ENCODE data around the gene PHOSPHO2. TPM values are rescaled to one million over a fixed set of nuclear protein-coding genes. Genes with fewer than 3 reads are reported as not detected.

Gene PHOSPHO2
- total and polyA plus RNA-seq, 3 donors from 2014 or later: 9.7 to 36.5 (median 24.4) TPM

DNA sequence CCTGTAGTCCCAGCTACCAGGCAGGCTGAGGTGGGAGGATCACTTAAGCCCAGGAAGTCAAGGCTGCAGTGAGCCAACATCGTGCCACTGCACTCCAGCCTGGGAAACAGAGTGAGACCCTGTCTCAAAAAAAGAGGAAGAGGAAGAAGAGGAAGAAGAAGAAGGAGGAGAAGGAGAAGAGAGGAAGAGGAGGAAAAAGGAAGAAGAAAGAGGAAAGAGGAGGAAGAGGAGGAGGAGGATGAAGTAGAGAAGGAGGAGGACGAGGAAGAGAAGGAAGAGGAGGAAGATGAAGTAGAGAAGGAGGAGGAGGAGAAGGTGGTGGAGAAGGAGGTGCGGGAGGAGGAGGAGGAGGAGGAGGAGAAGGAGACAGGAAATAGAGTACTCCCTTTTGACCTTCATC lies 38.1 kb upstream of the PHOSPHO2 start:
- no peaks in the 10 kb centered on the region for H3K9me3 ChIP-seq
- H3K4me3 ChIP-seq: no peak overlapping the region
- H3K4me1 ChIP-seq: no peaks in the 10 kb centered on the region
- H3K27me3 ChIP-seq: no peaks in the 10 kb centered on the region
- no peaks in the 10 kb centered on the region for H3K36me3 ChIP-seq (ENCODE audit: low read depth, missing control alignments)
- DNase-seq: no peak
- TF ChIP-seq, protein P1, sequence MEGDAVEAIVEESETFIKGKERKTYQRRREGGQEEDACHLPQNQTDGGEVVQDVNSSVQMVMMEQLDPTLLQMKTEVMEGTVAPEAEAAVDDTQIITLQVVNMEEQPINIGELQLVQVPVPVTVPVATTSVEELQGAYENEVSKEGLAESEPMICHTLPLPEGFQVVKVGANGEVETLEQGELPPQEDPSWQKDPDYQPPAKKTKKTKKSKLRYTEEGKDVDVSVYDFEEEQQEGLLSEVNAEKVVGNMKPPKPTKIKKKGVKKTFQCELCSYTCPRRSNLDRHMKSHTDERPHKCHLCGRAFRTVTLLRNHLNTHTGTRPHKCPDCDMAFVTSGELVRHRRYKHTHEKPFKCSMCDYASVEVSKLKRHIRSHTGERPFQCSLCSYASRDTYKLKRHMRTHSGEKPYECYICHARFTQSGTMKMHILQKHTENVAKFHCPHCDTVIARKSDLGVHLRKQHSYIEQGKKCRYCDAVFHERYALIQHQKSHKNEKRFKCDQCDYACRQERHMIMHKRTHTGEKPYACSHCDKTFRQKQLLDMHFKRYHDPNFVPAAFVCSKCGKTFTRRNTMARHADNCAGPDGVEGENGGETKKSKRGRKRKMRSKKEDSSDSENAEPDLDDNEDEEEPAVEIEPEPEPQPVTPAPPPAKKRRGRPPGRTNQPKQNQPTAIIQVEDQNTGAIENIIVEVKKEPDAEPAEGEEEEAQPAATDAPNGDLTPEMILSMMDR (IDR thresholded peaks at IDR 0.05): no peak
- TF ChIP-seq POLR2A (IDR thresholded peaks at IDR 0.05): no peak
- intact Hi-C loops (cut with DNase I; ENCODE audit: low total_unique reads): no loop called here
- WGBS, 2 donors: 44 to 58% methylated on average over 3 of the region's 3 CpGs
- H3K27ac ChIP-seq: no peak overlapping the region

DNA sequence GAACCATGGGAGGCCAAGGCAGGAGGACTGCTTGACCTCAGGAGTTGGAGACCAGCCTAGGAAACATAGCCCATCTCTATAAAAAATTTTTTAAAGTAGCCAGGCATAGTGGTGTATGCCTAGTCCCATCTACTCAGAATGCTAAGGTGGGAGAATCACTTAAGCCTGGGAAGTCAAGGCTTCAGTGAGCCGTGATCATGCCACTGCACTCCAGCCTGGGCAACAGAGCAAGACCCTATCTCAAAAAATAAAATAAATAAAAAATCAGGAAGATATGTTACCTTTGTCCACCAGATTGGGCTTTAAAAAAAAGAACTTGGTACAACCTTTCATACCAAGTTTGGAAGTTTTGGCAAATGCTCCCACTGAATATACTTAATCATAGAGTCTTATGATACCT lies 35.4 kb upstream of the PHOSPHO2 start:
- TF ChIP-seq POLR2A (IDR thresholded peaks at IDR 0.05): no peak
- WGBS, 2 donors: 97 to 100% methylated on average over 1 of the region's 1 CpG
- no peaks in the 10 kb centered on the region for H3K9me3 ChIP-seq
- H3K36me3 ChIP-seq (ENCODE audit: low read depth, missing control alignments): no peaks in the 10 kb centered on the region
- no peak for DNase-seq
- no peaks in the 10 kb centered on the region for H3K27me3 ChIP-seq
- H3K27ac ChIP-seq: no peak overlapping the region
- H3K4me3 ChIP-seq: no peak overlapping the region
- H3K4me1 ChIP-seq: no peaks in the 10 kb centered on the region
- intact Hi-C loops (cut with DNase I; ENCODE audit: low total_unique reads): no loop called here

DNA sequence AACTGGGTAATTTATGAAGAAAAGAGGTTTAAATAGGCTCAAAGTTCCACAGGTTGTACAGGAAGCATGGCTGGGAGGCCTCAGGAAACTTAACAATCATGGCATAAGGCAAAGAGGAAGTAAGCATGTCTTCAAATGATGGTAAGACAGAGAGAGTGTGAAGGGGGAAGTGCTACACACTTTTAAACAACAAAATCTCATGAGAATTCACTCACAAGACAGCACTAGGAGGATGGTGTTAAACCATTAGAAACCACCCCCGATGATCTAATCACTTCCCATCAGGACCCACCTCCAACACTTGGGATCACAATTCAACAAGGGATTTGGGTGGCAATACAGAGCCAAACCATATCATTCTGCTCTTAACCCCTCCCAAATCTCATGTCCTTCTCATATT lies 34.9 kb upstream of the PHOSPHO2 start:
- intact Hi-C loops (cut with DNase I; ENCODE audit: low total_unique reads): no loop called here
- 79 to 96% methylated on average over 1 of the region's 1 CpG for WGBS, 2 donors
- no peak for DNase-seq
- H3K27ac ChIP-seq: no peak overlapping the region
- H3K27me3 ChIP-seq: no peaks in the 10 kb centered on the region
- no peaks in the 10 kb centered on the region for H3K9me3 ChIP-seq
- H3K4me1 ChIP-seq: no peaks in the 10 kb centered on the region
- TF ChIP-seq, protein P1 (IDR thresholded peaks at IDR 0.05): no peak
- TF ChIP-seq POLR2A (IDR thresholded peaks at IDR 0.05): no peak
- no peak overlapping the region for H3K4me3 ChIP-seq
- no peaks in the 10 kb centered on the region for H3K36me3 ChIP-seq (ENCODE audit: low read depth, missing control alignments)

DNA sequence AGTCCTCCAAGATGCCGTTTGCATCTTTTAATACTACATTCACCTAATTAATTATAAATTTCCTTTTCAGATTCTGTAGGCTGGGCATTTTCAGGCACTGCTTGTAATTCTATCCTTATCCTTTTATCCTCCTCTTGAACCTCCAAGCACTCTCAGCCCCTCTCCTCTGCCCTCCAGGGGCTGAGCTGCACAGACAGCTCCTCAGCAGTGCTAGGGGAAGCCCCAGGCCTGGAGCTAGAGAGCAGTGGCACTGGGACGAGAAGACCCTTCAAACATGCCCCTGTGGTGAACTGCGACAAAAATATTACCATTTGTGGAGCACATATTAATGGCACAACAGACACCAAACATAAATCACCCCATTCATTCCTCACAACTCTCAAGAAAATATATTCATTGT lies 33.0 kb upstream of the PHOSPHO2 start:
- Histone ChIP-seq H3K36me3 (ENCODE audit: low read depth, missing control alignments) (no peaks in the 10 kb centered on the region), H3K4me3 (no peak overlapping the region), H3K9me3 (no peaks in the 10 kb centered on the region), H3K4me1 (no peaks in the 10 kb centered on the region), H3K27ac (no peak overlapping the region), H3K27me3 (no peaks in the 10 kb centered on the region)
- no peak for DNase-seq
- 74 to 80% methylated on average over 3 of the region's 3 CpGs for WGBS, 2 donors
- intact Hi-C loops (cut with DNase I; ENCODE audit: low total_unique reads): no loop called here
- no peak for TF ChIP-seq POLR2A (IDR thresholded peaks at IDR 0.05)
- TF ChIP-seq, protein P1 (IDR thresholded peaks at IDR 0.05): no peak

DNA sequence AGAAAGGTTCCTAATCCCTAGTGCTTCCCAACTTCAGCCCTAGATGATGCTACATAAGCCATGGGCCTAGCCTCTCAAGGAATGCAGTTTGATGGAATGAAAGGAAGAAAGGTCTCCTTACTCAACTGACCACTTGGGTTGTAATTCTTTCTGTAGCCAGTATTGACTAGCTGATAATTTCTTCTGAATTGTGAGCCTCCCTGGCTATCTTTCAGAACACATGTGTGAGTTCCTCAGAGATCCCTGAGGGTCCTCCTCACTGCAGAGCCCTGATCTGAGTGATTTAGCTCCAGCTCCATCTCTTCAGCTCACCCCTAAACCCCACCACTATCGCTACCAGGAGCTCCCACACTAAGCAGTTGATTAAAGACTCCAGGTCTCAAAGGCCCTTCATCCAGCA lies 31.5 kb upstream of the PHOSPHO2 start:
- TF ChIP-seq POLR2A (IDR thresholded peaks at IDR 0.05): no peak
- TF ChIP-seq, protein P1 (IDR thresholded peaks at IDR 0.05): no peak
- H3K4me1 ChIP-seq: no peaks in the 10 kb centered on the region
- intact Hi-C loops (cut with DNase I; ENCODE audit: low total_unique reads): no loop called here
- no peak overlapping the region for H3K4me3 ChIP-seq
- 88 to 100% methylated on average over 1 of the region's 1 CpG for WGBS, 2 donors
- no peaks in the 10 kb centered on the region for H3K9me3 ChIP-seq
- H3K36me3 ChIP-seq (ENCODE audit: low read depth, missing control alignments): no peaks in the 10 kb centered on the region
- DNase-seq: no peak
- no peak overlapping the region for H3K27ac ChIP-seq
- H3K27me3 ChIP-seq: no peaks in the 10 kb centered on the region

Measured in testis (tissue), 3 donors.